IMR-90 (cell line): ENCODE measurements around the gene MTIF3. TPM values are rescaled to one million over a fixed set of nuclear protein-coding genes. Genes with fewer than 3 reads are reported as not detected.

Experiments
- ATAC-seq: fragments of 200-7000 bp; cut with Tn5 transposase; 2 replicates; pipeline ENCODE4 v1.9.1; 2020; ENCODE audit warnings: low read depth, mild to moderate bottlenecking, moderate library complexity
- BruUV-seq: library from RNA; stranded (reverse); fragments of 400-500 nt; replicated peaks from 2 replicates; lab custom pipeline; 2021; lab: Mats Ljungman, UMichigan
- CTCF ChIA-PET: fragments of 300-600 bp; formaldehyde crosslinking; extraction: SDS; loops from one replicate; lab custom pipeline; 2021; ENCODE audit warnings: antibody characterized with exemption; lab: Yijun Ruan, JAX
- POLR2A ChIA-PET: fragments of 300-600 bp; sonication (Branson Sonifier 250); formaldehyde crosslinking; loops from one replicate; lab custom pipeline; 2022; ENCODE audit warnings: antibody characterized with exemption; ENCODE audit not compliant: unreplicated experiment; lab: Charles Lee
- DNase-seq: peaks from one replicate; pipeline ENCODE4 v3.0.0; 2013
- H2AFZ ChIP-seq: replicated peaks from 2 replicates; pipeline ENCODE3; 2013; ENCODE audit warnings: low read length, mild to moderate bottlenecking; ENCODE audit not compliant: poor library complexity
- H2AK5ac ChIP-seq: 2 replicates; pipeline ENCODE4 v1.6.1; 2013; ENCODE audit warnings: low read depth, low read length, inconsistent platforms
- H2AK9ac ChIP-seq: replicated peaks from 2 replicates; pipeline ENCODE3; 2013; ENCODE audit warnings: mild to moderate bottlenecking, low read depth, low read length, moderate library complexity; ENCODE audit not compliant: poor library complexity
- H2BK120ac ChIP-seq: 2 replicates; pipeline ENCODE4 v1.6.1; 2013; ENCODE audit warnings: low read depth, low read length, inconsistent platforms
- H2BK15ac ChIP-seq: 3 replicates; pipeline ENCODE4 v1.6.1; 2013; ENCODE audit warnings: low read depth, low read length, inconsistent platforms
- H2BK20ac ChIP-seq: 2 replicates; pipeline ENCODE4 v1.6.1; 2013; ENCODE audit warnings: low read depth, mild to moderate bottlenecking, inconsistent platforms, low read length, moderate library complexity
- H2BK5ac ChIP-seq: 2 replicates; pipeline ENCODE4 v1.6.1; 2013; ENCODE audit warnings: mild to moderate bottlenecking, low read depth, low read length, inconsistent platforms; ENCODE audit not compliant: poor library complexity, severe bottlenecking
- H3K14ac ChIP-seq: replicated peaks from 2 replicates; pipeline ENCODE4 v1.6.1; 2013; ENCODE audit warnings: low read depth, low read length, inconsistent platforms
- H3K18ac ChIP-seq: 2 replicates; pipeline ENCODE4 v1.6.1; 2013; ENCODE audit warnings: low read depth, low read length, control low read depth
- H3K23ac ChIP-seq: 2 replicates; pipeline ENCODE4 v1.6.1; 2013; ENCODE audit warnings: low read depth, low read length, inconsistent platforms
- H3K27ac ChIP-seq: 2 replicates; pipeline ENCODE4 v1.5.1; 2013; ENCODE audit warnings: mild to moderate bottlenecking, control low read depth, low read length; ENCODE audit not compliant: insufficient read depth
- H3K27me3 ChIP-seq: 2 replicates; pipeline ENCODE4 v1.6.1; 2013; ENCODE audit warnings: low read length; ENCODE audit not compliant: control insufficient read depth, insufficient read depth
- H3K36me3 ChIP-seq: 2 replicates; pipeline ENCODE4 v1.6.1; 2013; ENCODE audit warnings: low read length, mixed read lengths; ENCODE audit not compliant: control insufficient read depth, insufficient read depth
- H3K4ac ChIP-seq: 2 replicates; pipeline ENCODE4 v1.6.1; 2013; ENCODE audit warnings: low read depth, low read length, inconsistent platforms
- H3K4me1 ChIP-seq: 2 replicates; pipeline ENCODE4 v1.6.1; 2013; ENCODE audit warnings: low read length, mixed read lengths; ENCODE audit not compliant: control insufficient read depth, insufficient read depth
- H3K4me2 ChIP-seq: 2 replicates; pipeline ENCODE4 v1.6.1; 2013; ENCODE audit warnings: low read depth, mild to moderate bottlenecking, control low read depth, low read length, moderate library complexity
- H3K4me3 ChIP-seq: 2 replicates; pipeline ENCODE4 v1.5.1; 2013; ENCODE audit warnings: low read depth, mild to moderate bottlenecking, control low read depth, low read length, moderate library complexity; ENCODE audit not compliant: insufficient read depth
- H3K56ac ChIP-seq: 2 replicates; pipeline ENCODE4 v1.6.1; 2013; ENCODE audit warnings: low read length, inconsistent platforms; ENCODE audit not compliant: insufficient read depth; ENCODE audit errors: extremely low read depth
- H3K79me1 ChIP-seq, 2 experiments: 2 replicates each; pipeline ENCODE4 v1.6.1; 2013; ENCODE audit warnings: low read length in 2 of 2, inconsistent platforms in 1 of 2, low read depth in 1 of 2
- H3K9ac ChIP-seq: 2 replicates; pipeline ENCODE4 v1.6.1; 2013; ENCODE audit warnings: low read depth, low read length, control low read depth
- H3K9me1 ChIP-seq: 2 replicates; pipeline ENCODE4 v1.6.1; 2013; ENCODE audit warnings: low read length, inconsistent platforms; ENCODE audit not compliant: insufficient read depth
- H3K9me3 ChIP-seq: 2 replicates; pipeline ENCODE4 v1.6.1; 2013; ENCODE audit warnings: low read length; ENCODE audit not compliant: control insufficient read depth, insufficient read depth
- H4K20me1 ChIP-seq: 2 replicates; pipeline ENCODE4 v1.6.1; 2013; ENCODE audit warnings: low read length, inconsistent platforms; ENCODE audit not compliant: insufficient read depth
- H4K5ac ChIP-seq: 2 replicates; pipeline ENCODE4 v1.6.1; 2013; ENCODE audit warnings: mild to moderate bottlenecking, low read depth, low read length, control low read depth
- H4K8ac ChIP-seq, 2 experiments: 2 replicates each; pipeline ENCODE4 v1.6.1; 2013; ENCODE audit warnings: low read depth in 2 of 2, low read length in 2 of 2, control low read depth in 1 of 2, inconsistent platforms in 1 of 2
- H4K91ac ChIP-seq: 2 replicates; pipeline ENCODE4 v1.6.1; 2013; ENCODE audit warnings: low read depth, low read length, inconsistent platforms; ENCODE audit not compliant: insufficient read depth
- CHD1 ChIP-seq: IDR thresholded peaks from 2 replicates; pipeline ENCODE4 v1.6.1; 2012; ENCODE audit warnings: low read depth, low read length, improper control_type of control experiment
- ELK1 ChIP-seq: fragments of 150-350 bp; IDR thresholded peaks from 2 replicates; pipeline ENCODE4 v1.6.1; 2016; ENCODE audit warnings: low read depth, mild to moderate bottlenecking, low read length, moderate library complexity, borderline replicate concordance
- MAZ ChIP-seq: IDR thresholded peaks from 2 replicates; pipeline ENCODE4 v1.6.1; 2012; ENCODE audit warnings: low read depth, mild to moderate bottlenecking, low read length, improper control_type of control experiment, moderate library complexity, borderline replicate concordance
- MXI1 ChIP-seq: IDR thresholded peaks from 2 replicates; pipeline ENCODE4 v1.6.1; 2012; ENCODE audit warnings: low read depth, mild to moderate bottlenecking, low read length, moderate library complexity, borderline replicate concordance
- POLR2A ChIP-seq: IDR thresholded peaks from 2 replicates; pipeline ENCODE4 v1.6.1; 2012; ENCODE audit warnings: mild to moderate bottlenecking, low read depth, low read length
- RCOR1 ChIP-seq: IDR thresholded peaks from 2 replicates; pipeline ENCODE4 v1.6.1; 2012; ENCODE audit warnings: mild to moderate bottlenecking, low read length, improper control_type of control experiment; ENCODE audit not compliant: insufficient replicate concordance
- USF2 ChIP-seq: fragments of 150-350 bp; IDR thresholded peaks from 2 replicates; pipeline ENCODE4 v1.6.1; 2017; ENCODE audit warnings: mild to moderate bottlenecking, antibody characterized with exemption, low read length, low read depth
- whole genome bisulfite sequencing, 2 experiments: methylation state at CpG; one replicate each; pipeline versions ENCODE4 v1.1.5 to v1.1.7; 2013; ENCODE audit warnings: missing lambda C conversion rate in 2 of 2; ENCODE audit not compliant: insufficient read length in 1 of 2; ENCODE audit errors: extremely low coverage in 2 of 2; 5-methylcytosine and 5-hydroxymethylcytosine counted together
- dilution Hi-C: fragments of 300-500 bp; cut with HindIII; formaldehyde crosslinking; loops from one replicate; pipeline ENCODE4 v1.14.3; 2018; ENCODE audit warnings: low sequenced_read_pairs; ENCODE audit not compliant: unreplicated experiment
- in situ Hi-C: fragments of 300-500 bp; cut with MboI; formaldehyde crosslinking; loops from 3 replicates; pipeline ENCODE4 v1.14.3; 2019; ENCODE audit warnings: low sequenced_read_pairs, inconsistent platforms, mixed read lengths
- intact Hi-C: fragments of 100-400 bp; cut with micrococcal nuclease; formaldehyde crosslinking; loops from 2 replicates; pipeline ENCODE4 v1.10.0; 2022
- polyA plus RNA-seq, 3 experiments: library from polyadenylated mRNA; depleted of rRNA; stranded (reverse); fragments of >200 nt; gene quantifications; 2 replicates each; pipeline ENCODE4 v1.2.3, GENCODE V29; 2012; ENCODE audit warnings: low replicate concordance in 1 of 3
- total RNA-seq: library from RNA; depleted of rRNA; stranded (reverse); fragments of >200 nt; gene quantifications from 2 replicates; pipeline ENCODE4 v1.2.3, GENCODE V29; 2012

MTIF3 gene
- total and polyA plus RNA-seq, 2 of the 4 experiments (the other 2 are of a cell fraction), result 31.7 to 41.0 TPM

- Histone ChIP-seq H3K9me3 (no peaks in the 10 kb centered on the region; the same call in 1 of the 2 replicates), H3K27me3 (peaks cover 37% of the 10 kb centered on the region), H3K56ac (no peak overlapping the region), H3K4me2 (no peak overlapping the region), H3K9me1 (no peaks in the 10 kb centered on the region), H4K91ac (no peak overlapping the region), H3K36me3 (no peaks in the 10 kb centered on the region), H4K20me1 (no peaks in the 10 kb centered on the region), H2BK20ac (no peak overlapping the region), H3K4ac (no peak overlapping the region), H2AFZ (no peak overlapping the region), H2BK5ac (no peak overlapping the region), H4K5ac (no peak overlapping the region), H3K9ac (no peak overlapping the region), H3K4me3 (no peak overlapping the region), H2BK120ac (no peak overlapping the region), H3K23ac (no peak overlapping the region), H4K8ac (no peak overlapping the region), H3K14ac (no peak overlapping the region), H3K4me1 (no peaks in the 10 kb centered on the region), H3K18ac (no peak overlapping the region), H2AK5ac (no peak overlapping the region), H2BK15ac (no peak overlapping the region), H3K27ac (no peak overlapping the region), H3K79me1 (no peaks in the 10 kb centered on the region), H2AK9ac (no peak overlapping the region)
- ATAC-seq (no peak), DNase-seq (no peak)
- dilution Hi-C loops, result no loop called here
- BruUV-seq, result no TSS peak
- intact Hi-C loops, result no loop called here
- ChIA-PET CTCF (no interaction called here), POLR2A (interaction anchor here (0.6 kb wide), 1 partner anchor 1049 kb away, joined by 3 read pairs; no protein-coding TSS in a partner anchor)
- WGBS, 2 experiments, result 79% methylated on average over 2 of the region's 2 CpGs; no CpG with 5 or more reads in 1 of the 2 experiments
- TF ChIP-seq MXI1, result no peak
- no peak for TF ChIP-seq POLR2A
- no peak for TF ChIP-seq MAZ
- no peak for TF ChIP-seq CHD1
- TF ChIP-seq USF2, result no peak
- TF ChIP-seq RCOR1, result no peak
- no peak for TF ChIP-seq ELK1
- in situ Hi-C loops, result no loop called here
These were observed 41.4 kb downstream of the MTIF3 start for GRCh38 chr13:27409013-27409412.
